NCI-H1930 (cell line): ENCODE measurements around the gene TCAP.

ENCODE experiments used
- DNase-seq, 2 experiments: peaks; one replicate each; lab custom pipeline; 2025; lab: John Stamatoyannopoulos, UW

TCAP gene, protein sequence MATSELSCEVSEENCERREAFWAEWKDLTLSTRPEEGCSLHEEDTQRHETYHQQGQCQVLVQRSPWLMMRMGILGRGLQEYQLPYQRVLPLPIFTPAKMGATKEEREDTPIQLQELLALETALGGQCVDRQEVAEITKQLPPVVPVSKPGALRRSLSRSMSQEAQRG

DNA sequence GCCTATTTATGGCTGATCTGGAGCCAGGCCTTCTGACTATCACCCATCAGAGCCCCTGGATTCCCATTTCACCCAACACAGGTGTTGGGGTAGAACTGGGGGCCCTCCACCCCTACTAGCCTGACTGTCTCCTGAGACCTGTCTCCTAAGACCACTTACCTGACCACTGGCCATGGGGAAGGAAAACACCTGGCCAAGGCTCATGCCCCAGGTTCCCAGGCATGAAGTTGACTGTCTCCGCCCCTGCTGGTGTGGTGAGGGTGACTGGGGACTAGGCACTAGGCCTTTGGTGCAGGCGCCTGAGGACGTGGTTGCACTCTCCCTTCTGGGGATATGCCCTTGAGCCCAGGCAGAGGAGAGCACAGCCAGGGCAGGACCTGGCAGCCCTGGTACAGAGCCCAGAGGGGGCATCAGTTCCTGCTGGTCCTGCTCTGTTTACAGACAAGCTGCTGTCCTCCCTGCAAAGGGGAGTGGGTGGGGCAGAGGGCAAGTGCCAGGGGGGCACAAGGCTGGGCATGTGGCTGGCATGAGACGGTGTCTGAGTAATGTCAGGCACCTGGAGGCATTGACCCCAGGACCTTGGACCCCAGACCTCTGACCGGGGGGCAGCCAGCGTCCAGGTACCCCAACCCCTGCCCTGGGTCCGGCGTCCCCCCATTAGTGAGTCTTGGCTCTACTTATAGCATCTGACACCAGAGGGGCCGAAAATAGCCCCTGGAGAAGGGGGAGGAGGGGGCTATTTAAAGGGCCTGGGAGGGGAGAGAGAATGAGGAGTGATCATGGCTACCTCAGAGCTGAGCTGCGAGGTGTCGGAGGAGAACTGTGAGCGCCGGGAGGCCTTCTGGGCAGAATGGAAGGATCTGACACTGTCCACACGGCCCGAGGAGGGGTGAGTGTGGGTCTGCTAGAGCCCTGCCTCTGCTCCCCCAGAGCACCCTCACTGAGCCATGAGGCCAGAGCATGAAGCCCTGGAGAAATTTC lies at the start of gene TCAP:
Gene TCAP, plus strand, starts transcription at position 769 of the 981 bp plus-strand sequence. Its CDS starts 11 bp downstream, at position 780.
- DNase-seq: no peak

DNA sequence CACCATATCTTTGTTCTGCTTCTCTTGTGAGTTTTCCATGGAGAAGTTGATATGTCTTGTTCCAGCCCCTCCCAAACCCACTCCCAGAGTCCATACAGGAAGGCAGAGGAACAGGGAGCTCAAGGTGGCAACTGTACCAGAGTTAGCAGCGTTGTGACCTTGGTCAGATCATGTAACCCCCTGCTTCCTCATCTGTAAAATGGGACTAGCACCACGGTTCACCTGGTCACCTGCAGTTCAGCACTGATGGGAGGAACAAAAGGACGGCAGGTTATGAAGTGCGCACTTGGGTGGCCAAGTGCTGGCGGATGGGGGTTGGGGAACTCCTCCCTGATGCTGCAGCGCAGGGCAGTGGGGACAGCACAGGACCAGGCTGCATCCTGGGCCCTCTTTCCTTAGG lies 49.7 kb upstream of the TCAP start:
- DNase-seq: no peak

DNA sequence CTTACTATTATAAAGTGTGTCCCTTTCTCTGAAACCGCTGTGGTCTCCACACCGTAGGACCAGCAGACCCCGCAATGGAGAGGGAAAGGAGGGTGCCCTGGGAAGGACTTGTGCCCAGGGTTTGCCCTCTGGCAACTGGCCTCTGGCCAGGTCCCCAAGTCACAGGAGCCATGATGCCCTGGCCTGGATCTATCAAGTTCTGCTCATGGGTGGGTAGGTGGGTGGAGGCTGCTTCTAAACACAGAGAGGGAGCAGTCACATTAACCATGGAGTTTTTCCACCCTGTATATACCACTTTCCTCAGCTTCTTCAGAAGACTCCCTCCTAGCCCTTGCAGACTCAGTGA lies 48.1 kb upstream of the TCAP start:
- DNase-seq: no peak

DNA sequence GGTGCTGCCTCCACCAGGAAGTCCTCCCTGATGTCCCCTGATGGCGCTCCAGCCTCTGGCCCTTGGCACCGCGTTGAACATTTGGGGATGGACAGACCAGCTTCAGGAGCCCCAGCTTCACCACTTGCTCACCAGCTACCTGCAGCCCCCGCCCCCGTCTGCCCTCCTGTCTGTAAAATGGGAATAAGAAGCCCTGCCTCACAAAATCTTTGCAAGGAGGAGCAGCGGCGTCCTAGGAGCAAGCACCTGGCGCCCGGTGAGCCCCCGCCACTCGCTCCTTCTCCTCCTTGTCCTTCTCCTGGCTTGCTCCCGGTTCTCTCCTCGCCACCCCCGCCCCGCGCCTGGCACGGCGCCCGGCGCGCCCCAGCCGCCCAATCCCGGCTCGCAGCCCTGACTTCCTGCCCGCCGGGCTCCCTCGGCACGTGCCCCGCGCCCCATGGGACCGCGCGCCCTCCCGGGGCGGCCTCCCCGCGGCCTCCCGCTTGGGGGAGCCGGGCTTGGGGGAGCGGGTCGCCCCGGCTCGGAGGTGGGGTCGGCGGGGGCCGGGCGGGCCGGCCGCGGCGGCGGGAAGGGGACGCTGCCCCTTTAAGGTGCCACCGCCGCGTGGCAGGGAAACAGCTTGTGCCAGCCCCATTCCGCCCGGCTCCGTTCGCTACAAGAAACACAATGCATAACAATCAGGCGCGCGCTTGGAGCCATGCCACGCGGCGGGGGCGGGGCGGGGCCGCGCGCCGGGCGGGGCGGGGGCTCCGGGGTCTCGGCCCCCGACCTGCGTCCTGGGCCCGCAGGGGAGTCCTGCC lies 47.5 kb upstream of the TCAP start:
- DNase-seq: peak; percentile 25 to 26

DNA sequence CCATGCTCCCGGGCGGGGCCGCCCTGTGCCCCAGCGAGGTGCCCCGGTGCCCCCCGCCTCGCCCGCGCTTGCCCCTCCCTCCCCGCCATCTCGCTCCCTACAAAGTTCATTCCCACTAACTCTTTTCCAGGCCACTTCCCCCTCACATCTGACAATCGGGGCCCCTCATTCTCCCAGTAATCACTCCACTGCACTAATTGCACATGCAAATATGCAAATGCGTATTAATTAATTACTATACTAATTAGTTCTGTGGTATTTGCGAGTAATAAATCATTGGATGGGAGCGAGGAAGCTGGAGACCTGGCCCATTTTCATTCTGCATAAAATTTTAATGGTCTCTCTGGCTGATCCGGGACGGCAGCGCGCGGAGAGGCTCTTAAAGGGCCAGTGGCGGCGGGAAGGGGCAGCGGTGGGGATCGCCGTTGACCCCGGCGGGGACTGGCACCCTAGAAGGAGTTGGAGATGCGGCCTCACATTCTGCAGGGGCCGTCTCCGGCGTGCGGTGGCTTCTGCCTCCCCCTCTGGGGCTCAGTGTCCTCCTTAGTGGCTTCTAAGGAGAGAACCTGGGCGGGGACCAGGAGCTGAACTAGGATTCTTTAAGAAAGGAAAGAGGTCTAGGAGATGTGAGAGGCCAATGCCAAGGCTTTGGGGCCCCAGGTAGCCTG lies 46.8 kb upstream of the TCAP start:
- no peak for DNase-seq

DNA sequence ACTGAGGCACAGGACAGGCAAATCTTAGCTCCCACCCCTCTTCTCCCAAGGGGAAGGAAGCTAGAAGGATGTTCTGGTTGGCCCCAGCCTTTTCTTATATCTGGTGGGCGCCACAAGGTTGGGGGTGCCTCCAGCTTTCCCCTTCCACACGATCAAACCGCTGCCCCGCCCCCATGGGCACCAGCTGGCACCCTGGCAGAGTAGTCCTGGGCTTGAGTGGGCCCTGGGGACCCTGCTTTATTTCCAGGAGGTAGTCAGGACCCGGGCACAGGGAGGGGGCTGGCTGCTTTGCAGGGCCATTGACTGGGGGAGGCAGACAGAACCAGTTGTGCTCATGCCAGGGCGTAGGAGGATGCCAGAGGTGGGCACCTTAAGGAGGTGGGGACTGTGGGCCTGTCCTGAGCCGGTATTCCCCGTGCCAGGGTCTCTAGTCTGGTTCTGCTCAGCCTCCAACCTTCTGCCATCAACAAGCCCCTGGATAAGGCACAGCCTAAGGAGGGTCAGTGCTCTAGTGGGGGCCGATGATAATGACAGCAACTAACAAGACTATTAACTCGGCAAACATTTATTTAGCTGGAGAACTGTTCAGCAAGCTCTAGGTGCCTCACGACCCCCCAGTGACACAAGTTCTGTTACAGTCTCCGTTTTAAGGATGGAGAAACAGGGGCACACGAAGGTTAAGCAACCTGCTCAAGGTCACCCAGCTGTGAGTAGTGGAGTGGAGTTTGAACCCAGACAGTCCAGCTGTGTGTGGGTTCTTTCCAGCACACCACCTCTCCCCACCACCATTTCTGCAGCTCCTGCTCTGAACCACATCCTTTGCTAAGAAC lies 46.0 kb upstream of the TCAP start:
- no peak for DNase-seq

DNA sequence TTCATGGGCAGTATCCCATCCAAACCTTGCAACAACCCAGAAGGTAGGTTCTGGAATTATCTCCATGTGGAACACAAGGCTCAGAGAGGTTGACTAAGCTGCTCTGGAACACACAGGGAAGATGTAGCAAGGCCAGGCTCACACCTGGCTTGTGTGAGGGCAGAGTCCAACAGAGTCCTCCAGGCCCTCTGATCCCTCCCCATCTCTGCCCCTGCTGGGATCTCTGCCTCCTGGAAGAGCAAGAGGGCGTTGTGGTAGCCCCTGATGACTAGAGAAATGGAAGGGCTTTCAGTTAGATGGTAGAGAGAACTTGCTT lies 45.4 kb upstream of the TCAP start:
- DNase-seq: no peak

DNA sequence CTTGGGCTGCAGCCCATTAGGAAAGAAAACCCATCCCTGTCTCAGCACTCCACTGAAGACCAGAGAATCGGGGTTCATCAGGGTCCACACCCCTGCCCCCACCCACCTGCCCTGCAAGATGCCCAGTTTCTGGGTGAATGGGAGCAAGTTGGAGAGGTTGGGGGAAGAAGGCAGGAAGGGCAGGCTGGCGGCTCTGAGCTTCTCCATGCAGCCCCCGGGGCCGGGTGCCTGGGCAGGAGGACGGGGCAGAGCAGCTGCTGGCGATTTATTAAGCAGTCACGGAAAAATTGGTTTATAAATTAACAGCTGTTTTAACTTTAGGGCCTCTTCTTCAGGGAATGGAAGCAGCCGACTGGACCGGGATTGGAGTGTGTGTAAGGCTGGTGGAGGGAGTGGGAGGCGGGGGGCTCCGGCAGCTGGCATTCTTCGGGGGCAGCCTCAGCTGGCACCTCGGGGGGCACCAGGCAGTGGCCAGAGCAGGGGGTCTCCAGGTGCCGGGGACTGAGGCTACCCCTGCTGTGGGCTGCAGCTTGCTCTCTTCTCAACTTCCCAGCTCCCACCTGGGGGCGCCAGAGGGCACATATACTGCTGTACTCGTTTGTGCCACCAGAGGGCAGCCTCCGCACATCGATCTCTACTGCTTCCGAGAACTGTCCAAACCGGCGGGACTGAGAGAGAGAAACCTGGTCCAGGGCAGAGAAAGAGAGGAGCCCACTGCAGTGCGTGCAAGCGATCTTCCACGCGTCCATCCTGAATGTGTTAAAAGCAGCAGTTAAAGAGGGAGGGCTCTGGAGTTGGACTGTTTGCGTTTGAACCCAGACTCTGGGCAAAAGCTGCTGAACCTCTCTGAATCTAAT lies 43.4 kb upstream of the TCAP start:
- DNase-seq: peak; percentile 59 to 76

DNA sequence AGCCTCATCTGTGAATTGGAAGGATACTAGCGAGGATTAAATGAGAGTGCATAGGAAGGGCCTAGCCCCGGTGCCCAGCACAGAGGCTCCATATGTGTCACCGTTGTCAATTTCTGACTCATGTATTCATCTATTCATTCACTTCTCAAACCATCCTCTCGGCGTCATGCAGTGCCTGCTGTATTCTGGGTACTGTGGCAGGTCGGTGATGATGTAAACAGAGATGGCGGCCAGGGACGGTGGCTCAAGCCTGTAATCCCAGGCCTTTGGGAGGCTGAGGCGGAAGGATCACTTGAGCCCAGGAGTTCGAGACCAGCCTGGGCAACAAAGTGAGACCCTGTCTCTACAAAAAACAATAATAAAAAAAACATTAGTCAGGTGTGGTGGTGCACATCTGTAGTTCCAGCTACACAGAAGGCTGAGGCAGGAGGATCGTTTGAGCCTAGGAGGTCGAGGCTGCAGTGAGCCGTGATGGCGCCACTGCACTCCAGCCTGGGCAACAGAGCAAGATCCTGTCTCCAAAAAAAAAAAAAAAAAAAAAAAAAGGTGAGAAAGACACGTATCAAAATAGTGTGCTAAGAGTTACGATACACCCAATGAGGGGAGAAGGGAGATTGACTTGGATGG lies 42.7 kb upstream of the TCAP start:
- DNase-seq: peak in 1 of 2 experiments; percentile 31

DNA sequence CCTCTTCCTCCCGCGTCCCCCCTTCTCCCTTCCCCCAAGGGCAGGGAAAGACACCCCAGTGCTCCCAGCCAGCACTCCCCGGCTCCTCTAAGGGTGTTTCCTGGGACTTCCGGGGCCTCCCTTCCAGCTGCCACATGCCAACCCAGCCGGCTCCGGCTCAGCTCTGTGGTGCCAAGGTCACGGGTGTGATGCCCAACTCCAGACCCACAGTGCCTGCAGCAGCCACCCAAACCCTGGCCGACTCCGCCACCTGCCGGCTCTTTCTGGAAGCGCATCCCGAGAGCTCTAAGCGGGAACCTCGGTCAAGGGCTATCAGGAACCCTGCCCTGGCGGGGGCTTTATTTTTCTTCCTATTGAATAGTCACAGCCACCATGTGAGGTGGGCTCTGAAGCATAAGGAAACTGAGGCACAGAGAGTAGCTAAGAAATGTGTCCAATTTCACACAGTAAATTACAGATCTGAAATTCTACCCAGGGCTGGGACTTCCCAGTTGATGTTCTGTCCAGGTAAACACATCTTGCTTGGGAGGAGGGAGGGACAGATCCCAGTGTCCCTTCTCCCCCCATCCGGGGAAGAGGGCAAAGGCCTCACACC lies 41.7 kb upstream of the TCAP start:
- peak; percentile 45 to 64 for DNase-seq

DNA sequence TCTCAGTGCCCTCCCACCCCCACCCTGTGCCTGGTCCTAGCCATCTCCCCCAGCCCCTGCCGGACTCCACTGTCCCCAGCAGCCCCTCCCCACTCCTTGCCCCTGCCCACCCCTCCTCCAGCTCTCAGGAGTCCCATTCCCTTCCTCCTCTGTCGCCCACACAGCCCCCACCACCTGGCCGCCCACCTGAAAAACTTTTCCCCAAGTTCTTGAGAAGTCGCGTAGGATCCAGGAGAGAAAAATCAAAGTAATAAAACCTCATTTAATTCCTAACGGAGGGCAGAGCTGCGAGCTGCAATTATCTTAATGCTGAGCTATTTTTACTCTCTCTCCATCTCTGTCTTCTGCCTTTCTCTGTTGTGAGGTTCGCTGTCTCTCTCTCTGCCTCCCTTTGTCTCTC lies 40.8 kb upstream of the TCAP start:
- DNase-seq: no peak

DNA sequence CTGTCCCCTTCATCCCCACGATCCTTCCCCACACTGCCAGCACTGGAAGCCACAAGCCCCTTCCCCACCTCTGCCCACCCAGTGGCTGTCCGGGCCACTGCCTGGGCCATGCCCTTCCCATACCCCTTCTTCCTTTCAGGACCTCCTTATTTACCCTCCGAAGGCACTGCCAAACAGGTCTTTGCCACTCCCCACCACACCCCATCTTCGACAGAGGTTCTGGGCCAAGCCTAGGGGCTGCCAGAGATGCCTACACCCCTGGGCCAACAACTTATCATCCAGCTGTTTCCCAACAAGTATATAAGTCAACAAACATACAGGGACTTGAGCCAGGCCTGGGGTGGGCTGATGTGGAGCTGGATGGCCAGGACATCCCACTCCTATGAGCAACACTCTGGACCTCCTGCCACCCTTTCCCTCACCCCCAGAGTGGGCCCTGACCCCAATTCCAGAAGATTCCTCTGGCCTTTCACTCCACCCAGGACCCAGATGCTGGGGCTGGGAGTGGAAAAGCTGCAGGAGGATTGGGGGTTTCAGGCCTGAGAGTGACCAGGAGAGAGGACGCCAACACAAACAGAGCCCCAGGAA lies 39.9 kb upstream of the TCAP start:
- no peak for DNase-seq

DNA sequence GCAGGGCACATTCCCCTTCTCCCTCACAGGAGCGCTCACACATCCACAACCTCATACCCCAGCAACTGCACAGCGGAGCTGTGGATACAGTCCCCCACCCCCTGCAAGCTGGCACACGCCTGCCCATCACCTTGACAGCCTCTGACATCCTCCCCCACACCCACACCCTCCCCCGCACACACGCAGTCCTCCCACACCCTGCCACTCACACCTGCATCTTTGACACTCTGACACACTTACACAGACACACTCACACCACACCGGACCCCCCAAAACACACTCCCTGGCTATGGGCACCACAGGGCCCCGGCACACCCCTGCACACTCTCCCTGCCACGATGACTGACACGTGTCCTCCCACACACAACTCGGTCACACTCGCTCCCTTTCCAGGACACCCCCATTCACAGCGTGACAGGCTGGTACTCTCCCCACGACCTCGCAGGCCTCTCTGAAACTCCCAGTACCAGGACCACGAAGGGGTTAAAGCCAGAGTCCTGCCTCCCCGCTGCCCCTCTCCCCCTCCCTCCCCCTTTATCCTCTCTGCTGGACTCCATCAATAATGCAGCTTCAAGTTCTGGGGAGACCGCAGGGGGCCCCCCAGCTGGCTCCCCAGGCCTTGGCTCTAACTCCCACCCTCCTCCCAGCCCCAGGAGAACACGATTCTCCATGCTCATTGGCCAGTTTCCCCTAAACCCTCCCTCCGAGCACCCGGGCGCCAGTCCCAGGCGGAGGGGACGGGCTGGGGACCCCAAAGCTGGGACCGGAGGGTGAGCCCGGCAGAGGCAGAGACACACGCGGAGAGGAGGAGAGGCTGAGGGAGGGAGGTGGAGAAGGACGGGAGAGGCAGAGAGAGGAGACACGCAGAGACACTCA lies 38.7 kb upstream of the TCAP start, which contains the start of gene PPP1R1B:
Gene PPP1R1B, plus strand, starts transcription at position 782 of the 876 bp plus-strand sequence. CDS start 441 bp downstream, outside the sequence.
- no peak for DNase-seq

DNA sequence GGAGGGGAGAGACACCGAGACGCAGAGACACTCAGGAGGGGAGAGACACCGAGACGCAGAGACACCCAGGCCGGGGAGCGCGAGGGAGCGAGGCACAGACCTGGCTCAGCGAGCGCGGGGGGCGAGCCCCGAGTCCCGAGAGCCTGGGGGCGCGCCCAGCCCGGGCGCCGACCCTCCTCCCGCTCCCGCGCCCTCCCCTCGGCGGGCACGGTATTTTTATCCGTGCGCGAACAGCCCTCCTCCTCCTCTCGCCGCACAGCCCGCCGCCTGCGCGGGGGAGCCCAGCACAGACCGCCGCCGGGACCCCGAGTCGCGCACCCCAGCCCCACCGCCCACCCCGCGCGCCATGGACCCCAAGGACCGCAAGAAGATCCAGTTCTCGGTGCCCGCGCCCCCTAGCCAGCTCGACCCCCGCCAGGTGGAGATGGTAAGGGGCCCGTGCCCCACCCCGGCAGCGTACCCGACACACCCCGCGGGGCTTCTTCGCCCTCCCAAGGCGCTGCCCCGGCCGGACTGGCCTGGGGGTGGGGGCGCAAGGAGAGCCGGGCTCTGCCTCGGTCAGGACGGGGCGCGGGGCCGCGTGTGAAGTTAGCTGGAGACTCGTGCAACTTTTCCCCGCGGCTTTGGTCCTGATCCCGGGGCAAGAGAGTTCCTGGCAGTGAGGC lies 38.0 kb upstream of the TCAP start:
- DNase-seq: no peak

DNA sequence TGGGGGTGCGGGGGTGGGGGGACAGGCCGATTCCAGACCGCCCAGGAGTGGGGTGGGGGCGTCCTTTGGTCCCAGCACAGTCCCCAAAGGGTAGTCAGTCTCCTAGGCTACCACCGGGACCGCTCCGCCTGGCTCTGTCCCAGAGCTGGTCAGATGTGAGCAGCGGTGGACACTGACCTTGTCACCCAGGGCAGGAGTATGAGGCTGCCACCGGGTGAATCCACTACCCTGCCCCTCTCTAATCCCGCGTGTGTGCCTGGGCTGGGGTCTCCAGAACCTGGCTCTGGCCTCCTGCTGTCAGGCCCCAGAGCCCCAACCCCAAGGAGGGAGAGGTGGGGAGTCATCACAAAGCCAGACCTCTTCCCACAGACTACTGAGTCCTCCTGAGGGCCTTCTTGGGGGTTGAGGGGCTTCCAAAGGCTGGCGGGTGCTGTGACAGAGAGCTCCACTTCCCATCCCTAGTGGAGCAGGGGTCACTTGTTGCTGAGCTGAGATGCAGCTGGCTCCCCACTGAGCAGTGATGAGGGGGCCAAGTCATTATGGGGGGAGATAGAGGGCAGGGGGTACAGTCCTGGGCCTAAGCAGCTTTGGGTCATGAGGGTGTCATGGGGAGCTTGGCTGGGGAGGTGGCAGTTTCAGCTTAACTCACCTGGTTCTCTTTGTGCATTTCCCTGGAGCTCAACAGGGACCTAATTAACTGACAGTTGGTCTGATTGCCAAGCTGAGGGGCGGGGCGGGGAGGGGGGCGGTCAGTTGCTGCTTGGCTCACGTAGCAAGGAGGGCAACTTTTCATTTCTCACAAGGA lies 37.2 kb upstream of the TCAP start:
- DNase-seq: no peak

DNA sequence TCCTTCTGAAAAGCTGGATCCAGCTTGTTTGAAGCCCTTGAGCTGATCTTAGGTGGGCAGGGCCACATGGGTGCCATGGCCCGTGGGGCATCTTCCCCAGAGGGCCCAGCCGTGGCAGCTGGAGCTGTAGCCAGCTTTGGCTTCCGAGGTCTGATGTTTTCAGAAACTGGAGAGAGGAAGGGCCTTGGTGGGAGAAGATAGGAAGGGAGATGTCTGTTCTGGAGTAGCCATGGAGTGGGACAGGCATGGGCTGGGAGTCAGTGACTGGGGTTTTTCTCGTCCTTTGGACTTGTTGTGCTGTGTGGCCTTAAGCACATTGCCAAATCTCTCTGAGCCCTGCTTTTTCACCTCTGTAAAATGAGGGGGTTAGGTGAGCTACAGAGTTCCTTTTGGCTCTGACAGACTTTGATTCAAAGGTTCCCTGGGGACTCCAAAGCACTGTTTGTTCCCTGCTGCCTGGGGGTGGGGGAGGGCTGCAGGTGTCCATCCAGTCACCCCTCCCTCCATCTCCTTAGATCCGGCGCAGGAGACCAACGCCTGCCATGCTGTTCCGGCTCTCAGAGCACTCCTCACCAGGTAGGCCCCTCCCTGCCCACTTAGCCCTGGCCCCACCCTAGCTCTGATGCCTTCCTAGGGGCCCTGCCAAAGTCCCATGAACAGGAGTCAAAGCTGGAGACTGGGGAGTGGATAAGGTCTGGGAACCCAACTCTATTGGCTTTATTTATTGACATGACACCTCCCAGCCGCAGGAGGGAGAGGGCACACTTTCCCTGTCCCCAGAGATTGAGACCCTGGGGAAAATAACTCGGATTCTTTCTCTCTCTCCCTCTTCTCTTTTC lies 36.3 kb upstream of the TCAP start:
- no peak for DNase-seq
